GM18498 (cell line): ENCODE measurements around the gene CAMTA1.

Source experiments
- ATAC-seq: cut with Tn5 transposase; IDR thresholded peaks from one replicate; pipeline ENCODE4 v1.9.1; 2021; ENCODE audit warnings: mild to moderate bottlenecking, moderate library complexity; ENCODE audit not compliant: unreplicated experiment

CAMTA1 gene

DNA sequence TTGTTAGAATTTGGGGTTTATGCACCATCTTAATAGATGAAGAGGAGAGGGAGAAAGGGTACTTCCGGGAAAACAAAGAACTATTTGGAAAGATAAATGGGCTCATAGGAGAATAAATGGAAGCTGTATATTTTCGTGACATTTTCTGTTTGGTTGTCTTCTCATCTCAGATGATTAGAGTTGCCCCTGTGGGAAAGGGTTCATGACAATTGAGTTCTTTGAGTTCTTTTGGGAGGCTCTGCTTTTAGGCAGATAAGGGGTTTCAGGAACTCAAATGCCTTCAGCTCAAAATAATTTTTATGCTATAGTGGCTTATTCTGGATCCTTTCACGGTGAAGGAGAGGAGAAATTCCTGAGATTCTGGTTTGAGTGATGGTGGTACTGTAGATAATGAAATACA is 63.6 kb downstream of the CAMTA1 start:
- ATAC-seq = no peak

DNA sequence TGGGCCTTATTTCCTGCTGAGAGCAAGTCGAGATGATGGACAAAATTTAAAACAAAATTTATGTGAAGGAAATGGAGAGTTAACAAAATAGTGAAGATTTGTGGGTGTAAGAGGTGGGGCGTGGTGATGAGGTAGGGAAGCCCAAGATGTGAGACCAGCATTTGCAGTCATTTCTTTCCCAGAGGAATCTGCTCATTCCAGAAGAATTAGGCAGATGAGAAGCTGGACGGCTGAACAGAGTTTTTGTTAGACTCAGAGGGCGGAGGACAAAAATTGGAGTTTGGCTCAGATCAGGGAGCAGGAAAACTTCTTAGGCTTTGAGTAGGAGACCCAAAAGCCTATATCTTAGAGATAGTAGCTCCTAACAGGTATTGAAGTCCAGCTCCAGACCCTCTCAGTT is 65.3 kb downstream of the CAMTA1 start:
- ATAC-seq = no peak

DNA sequence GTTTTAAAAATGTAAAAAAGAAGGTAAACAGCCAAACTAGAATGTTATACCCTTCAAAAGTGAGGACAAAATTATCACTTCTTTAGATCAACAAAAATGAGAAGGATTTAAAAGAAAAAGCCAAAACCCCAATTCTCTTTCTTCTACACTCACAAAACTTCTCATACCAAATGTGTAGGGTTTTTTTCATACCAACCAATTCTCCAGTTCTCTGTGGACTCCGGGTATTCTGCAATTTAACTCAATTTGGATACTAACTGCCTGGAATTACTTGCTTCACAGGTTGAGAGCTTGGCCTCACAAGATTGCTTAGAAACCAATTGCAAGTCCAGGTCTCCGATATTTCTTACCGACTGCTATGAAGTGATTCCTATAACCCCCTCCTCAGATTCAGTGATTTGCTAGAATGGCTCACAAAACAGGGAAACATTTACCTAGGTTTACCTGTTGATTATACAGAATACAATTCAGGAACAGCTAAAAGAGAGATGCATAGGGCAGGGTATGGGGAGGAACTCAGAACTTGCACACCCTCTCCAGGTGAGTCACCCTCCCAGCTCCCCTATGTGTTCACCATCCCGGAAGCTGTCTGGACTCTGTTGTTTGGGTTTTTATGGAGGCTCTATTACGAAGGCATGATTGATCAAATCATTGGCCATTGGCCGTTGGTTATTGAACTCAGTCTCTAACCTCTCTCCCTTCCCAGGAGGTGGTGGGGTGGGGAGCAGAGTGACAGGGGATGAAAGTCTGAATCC is 67.1 kb downstream of the CAMTA1 start:
- no peak for ATAC-seq

DNA sequence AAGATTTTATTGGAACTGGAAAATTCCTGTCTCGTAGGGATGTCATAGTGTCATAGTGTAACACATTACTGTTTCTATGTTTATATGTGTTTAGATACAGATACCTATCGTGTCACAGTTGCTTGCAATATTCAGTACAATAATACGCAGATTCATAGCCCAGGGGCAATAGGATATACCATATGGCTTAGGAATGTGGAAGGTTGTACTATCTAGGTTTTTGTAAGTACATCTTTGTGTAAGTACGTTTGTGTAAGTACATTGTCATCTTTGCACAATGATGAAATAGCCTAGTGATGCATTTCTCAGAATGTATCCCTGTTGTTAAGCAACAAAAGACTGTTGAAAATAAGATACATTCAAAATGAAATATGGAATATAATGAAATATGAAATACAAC is 68.9 kb downstream of the CAMTA1 start:
- ATAC-seq = no peak

DNA sequence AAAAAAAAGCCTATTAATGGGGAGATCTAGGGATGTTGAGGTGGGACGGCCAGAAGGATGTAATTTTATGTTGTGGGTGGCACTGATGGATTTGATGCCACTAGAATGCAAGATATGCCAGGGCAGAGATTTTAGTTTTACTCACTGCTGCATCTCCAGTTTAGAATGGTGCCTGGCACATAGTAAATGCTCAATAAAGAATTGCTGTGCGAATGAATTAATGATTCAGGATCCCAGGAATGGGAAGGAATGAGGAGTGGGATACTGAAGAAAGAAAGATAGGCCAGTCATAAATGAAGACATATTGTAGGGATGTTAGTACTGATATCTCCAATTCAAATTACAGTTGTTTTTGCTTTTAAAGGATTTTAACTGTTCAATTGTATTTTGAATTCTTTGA is 72.6 kb downstream of the CAMTA1 start:
- no peak for ATAC-seq

DNA sequence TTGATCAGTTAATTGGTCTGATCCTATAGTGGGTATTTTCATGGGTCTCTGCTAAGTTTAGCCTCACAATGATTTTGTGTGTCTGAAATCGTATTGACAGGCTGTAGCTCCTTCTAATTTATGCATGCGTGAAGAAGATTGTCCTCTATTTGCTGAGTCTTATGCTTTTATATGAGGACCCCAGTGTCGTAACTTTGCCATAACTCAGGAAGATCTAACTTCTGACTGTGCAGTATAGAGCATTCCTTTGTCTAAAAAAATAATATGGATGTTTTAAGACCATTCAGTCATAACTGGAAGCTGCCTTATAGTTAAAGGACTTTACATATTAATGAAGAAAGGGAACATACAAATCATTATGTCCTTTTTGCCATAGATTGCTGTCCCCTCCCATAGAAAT is 73.3 kb downstream of the CAMTA1 start:
- ATAC-seq = no peak

DNA sequence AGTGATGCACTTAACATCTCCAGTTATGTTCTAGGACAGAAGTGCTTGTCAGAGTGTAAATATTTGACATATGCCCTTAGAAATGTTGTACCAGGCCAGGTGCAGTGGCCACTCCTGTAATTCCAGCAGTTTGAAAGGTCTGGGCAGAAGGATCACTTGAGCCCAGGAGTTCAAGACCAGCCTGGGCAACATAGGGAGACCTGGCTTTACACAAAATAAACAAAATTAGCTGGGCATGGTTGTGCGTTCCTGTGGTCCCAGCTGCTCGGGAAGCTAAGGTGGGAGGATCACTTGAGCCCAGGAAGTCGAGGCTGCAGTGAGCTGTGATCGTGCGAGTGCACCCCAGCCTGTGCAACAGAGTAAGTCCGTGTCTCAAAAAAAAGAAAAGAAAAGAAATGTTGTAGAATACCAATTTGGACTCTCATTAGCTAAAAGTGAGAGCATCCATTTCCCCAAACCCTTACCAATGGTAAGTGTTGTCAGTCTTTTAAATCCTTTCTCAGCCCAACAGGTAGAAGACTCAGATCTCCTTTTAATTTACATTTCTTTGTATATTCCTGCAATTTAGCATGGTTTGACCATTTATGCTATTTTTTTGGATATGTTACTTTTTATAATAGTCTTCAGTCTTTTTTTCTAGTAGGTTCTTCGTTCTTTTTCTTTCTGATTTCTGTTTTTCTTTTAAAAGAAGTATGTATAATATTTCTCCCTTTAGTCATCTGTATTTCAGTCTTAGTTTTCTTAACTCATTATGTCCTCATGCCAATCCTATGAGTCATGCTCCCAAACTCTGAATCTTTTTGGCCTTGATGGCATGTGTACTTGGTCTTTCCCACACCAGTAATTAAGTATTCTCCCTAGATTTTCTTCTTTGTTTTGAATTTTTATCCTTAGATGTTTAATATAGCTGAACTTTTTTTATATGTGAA is 74.4 kb downstream of the CAMTA1 start:
- ATAC-seq = no peak

DNA sequence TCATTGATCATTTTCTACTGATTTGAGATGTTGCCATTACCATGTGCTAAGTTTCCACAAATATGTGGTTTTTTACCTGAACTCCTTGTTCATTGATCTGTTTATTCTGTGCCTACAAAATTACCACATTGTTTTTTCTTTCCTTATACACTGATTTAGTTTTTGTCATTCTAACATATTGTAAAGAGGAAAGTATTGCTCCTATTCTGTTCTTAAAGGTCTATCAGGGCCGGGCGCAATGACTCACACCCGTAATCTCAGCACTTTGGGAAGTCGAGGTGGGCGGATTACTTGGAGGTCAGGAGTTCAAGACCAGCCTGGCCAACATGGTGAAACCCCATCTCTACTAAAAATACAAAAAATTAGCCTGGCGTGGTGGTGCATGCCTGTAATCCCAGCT is 75.1 kb downstream of the CAMTA1 start:
- no peak for ATAC-seq

DNA sequence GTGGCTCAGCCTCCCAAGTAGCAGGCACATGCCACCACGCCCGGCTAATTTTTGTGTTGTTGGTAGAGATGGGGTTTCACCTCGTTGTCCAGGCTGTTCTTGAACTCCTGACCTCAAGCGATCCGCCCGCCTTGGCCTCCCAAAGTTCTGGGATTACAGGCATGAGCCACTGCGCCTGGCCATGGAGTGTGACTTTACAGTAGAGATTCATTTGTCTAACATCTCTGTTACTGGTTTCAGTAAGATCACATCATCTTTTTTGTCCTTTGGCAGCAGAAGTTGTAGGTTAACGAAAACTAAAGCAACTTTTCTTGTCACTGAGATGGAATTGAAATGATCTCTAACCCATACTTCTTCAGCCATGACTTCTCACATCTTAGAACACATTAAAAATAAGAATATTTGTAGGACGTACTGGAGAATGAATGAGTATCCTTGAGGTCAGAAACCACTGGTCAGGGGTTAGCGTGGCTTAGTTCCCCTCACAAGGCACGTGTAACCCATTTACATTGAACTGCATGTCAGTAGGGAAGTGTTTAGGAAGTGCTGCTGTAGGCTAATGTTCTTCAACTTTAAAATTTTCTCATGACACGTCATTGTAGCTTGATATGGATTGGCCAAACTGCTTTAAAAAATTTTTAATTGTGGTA is 75.9 kb downstream of the CAMTA1 start:
- no peak for ATAC-seq

DNA sequence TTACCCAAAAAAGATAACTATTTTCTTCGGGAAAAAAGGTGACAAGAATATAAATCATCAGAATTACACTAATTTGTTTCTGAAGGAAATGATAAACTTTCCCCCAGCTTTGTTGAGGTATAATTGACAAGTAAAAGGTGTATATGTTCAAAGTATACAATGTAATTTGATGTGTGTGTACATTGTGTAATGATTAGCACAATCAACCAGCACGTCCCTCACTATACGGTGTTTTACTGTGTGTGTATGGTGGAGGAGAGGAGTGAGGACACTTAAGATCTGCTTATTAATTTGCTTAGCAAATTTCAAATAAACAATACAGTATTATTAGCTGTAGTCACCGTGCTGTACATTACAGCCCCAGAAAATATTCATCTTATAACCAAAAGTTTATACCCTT is 77.7 kb downstream of the CAMTA1 start:
- no peak for ATAC-seq

DNA sequence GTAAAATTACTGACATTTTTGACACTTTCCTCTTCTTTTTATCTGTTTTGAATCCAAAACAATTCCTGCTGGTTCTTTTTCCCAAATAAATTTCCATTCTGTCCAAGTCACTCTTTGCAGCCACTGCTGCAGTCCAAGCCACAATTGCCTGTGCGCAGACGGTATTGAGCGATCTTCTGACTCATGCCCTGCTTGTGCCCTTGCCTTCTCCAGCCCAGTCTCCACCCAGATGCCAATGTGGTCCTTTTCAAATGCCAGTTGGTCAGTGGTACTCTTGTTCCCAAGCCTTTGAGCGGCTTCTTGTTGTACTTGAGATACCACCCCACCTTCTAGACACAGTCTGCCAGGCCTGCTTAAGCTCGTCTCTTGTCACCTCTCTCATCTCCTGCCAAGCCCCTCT is 78.9 kb downstream of the CAMTA1 start:
- no peak for ATAC-seq

DNA sequence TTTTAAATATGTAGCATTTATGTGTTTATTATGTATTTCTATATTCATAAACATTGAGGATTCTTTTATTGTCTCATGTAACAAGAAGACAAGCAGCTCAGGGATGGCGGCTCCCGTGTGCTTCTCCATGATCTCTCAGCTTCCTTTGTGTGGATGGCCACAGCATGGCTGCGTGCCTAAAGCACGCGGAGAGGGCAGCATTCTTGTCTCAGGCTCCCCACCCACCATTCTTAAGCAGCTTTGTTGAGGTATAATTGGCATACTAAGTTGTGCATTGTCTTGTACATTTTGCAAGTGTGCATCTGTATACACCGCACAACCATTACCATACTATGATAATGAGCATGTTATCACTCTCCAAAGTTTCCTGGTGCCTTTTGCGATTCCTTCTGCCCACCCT is 81.6 kb downstream of the CAMTA1 start:
- no peak for ATAC-seq

DNA sequence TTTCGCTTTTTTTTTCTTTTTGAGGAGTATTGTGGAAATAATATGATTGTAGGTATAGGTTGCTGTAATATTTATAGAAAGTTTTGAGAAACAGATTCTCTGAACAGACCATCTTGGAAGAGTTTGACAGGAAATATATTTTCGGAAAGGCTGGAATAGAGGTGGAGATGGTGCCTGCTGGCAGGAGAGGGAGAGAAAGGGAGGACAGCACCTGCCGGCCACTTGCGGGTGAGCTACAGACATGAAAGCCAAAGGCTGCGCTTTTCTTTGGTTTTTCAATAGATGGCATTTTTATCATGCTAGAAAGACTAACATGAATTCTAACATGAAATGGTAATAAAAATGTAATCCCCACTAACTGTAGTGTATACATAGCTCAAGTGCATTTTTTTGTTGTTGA is 82.1 kb downstream of the CAMTA1 start:
- ATAC-seq = no peak

DNA sequence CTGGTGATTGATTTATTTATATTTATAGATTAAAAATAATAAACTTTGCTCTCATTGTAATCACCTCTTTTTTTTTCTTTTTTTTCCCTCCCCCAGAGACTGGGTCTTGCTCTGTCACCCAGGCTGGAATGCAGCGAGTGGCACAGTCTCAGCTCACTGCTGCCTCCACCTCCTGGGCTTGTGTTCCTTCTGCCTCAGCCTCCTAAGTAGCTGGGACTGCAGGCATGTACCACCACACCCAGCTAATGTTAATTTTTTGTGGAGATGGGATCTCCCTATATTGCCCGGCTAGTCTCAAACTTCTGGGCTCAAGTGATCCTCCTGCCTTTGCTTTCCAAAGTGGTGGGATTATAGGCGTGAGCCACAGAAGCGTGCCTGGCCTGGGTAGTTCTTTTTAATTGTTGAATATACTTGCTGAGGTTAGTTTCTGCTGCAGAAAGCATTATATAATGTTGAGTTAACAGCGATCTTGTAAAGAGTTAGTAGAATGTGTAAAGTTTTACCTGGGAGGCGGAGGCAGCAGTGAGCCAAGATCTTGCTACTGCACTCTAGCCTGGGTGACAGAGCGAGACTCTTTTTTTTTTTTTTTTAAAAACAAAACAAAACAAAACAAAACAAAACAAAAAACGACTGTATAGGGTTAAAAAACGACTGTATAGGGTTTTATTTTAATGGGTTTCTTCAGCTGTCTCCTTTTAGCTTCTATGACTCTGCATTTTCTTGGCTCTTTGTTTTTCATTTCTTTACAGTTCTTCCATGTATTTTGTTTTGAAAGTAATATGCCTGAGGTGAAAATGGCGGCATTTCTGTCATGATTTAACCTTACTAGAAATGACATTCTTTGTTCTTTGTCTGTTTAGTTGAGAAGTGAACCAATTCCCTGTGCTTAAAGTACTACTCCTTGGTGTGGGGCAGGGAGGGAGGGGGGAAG is 82.7 kb downstream of the CAMTA1 start:
- no peak for ATAC-seq

DNA sequence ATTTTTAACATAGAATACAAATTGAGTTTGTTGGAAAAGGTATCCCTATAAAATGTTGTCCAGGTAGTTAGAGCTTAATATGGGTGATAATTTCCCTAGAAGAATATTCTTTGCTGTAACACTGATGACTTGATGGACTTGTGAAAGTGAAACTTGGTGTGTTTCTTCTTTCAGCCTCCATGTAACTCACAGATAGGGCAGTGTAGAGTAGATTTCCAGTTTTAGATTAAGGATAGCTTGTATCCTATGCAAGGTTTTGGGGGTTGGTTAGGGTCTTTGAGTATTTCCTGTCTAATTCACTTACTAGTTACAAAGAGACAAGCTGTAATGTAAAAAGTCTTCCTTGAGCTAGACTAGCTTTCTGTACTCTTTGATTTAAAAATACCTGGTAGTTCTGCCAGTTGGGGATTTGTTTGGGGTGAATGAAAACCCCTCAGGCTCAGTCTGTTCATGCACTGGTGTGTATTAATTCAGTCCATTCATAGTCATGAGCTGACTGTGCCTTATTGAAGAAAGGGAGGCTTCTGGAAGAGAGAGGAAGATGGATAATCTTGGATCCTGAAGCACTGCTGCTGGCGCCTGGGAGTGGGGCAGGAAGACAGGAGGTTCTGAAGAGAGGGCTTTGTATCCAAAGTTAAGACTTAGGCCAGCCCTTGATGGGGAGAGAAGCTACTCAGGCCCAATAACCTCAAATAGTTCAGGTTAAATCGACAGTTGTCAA is 83.6 kb downstream of the CAMTA1 start:
- peak; percentile 51 for ATAC-seq

DNA sequence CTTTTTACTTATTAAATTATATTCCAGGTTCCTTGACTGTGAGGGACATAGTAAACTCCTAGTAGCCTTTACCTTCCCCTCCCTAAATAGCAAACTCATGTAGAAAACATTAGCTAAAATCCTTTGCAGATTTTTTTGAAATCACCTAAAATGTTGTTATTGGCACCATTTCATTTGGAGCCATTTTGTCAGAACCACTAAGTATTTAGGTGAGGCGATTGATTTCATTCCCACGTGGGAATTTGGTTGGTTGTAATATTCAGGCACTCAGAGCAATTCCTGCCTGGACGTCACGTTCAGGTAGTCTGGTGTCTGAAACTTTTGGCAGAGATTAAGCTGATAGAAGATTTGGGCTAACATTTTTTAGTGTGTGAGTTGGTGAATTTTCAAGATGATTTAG is 84.3 kb downstream of the CAMTA1 start:
- ATAC-seq = no peak

DNA sequence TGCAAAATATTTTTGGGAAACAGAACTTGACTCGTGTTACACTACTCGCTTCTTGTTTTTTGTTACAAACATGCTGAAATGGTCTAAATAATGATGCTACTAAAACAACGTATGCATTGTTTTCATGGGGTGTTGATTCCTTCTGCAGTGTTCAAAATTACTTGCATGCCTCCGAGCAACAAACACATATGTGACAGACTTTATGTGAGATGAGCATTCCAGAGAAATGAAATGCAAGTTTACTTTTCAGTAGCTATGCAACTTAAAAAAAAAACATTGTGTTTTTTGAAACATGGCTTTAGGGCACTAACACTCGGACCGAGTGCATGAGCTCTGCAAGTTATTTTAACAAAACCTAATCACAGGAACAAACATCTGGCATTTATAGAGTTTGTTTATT is 84.8 kb downstream of the CAMTA1 start:
- no peak for ATAC-seq

DNA sequence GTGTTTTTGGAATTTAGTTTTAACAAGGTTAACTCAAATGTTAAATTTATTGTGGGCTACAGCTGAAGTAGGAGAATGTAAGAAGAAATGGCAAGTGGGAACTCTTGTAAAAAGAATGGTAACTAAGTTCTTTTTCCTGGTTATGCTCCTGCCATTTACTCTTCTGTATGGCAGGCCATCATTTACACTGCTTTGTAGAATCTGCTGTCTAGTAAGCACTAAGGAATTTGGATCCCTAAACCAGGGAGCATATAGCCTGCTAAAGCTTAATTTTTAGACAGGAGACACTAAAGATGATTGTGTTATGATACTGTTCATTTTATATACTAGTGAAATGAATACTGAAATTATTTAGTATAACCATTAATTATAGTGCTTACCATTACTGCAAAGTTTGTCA is 85.3 kb downstream of the CAMTA1 start:
- ATAC-seq = no peak

DNA sequence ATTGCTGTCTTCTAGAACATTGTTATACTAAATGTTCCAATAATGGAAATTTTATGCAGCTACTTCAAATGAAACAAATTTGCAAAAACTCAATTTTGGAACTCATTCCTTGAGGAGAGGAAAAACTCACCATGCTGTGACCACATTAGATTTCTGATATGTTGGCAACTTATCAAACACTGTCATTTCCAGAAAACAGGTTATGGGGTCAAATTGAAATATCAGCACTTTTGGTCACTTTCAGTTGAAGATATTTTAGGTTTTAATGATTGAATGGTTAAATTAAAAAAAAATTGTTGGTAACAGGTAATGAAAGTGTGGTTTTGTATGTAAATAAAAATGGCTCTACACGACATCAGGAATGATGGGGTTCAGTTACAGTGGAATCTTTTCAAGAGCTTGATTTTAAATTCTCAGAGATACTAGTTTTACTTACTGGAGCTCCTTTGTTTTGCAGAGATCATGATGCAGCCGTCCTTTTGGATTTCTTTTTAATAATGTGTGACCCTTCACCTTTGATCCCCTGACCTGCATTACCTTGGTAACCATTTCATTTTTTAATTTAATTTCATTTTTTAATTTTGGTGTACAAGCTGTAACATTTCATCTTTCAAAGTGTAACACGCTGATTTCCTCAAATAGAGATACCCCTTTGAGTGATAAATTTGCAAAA is 86.2 kb downstream of the CAMTA1 start:
- no peak for ATAC-seq
